Epidermal melanocyte (primary cell): Measurements from ENCODE around the gene LRIT2.
"Not testable (repeated sequence)": the region's sequence is repeated elsewhere in the genome, so short reads cannot be mapped to it uniquely, and the experiment has no call there.

Experiments used
- DNase-seq: peaks from one replicate; pipeline ENCODE4 v3.0.0; 2011; ENCODE audit warnings: low spot score; ENCODE audit not compliant: insufficient read length

The LRIT2 gene

DNA sequence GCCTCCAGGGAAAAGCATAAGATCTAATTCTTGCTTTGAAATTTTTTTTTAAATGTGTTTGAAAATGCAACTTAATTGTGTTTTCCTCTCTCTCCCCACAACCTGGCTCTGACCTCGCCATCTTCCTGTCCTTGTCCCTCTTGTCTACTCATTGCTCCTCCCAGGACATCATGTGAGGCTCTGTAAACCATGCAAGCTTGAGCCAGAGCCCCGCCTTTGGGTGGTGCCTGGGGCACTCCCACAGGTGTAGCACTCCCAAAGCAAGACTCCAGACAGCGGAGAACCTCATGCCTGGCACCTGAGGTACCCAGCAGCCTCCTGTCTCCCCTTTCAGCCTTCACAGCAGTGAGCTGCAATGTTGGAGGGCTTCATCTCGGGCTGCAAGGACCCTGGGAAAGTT, 40.8 kb downstream of the LRIT2 start:
- DNase-seq = peak; percentile 9

- no peak for DNase-seq
Measured at GRCh38 chr10:84181631-84182030, 43.7 kb downstream of the LRIT2 start.

- DNase-seq = not testable (repeated sequence)
Measured at GRCh38 chr10:84180386-84180785, 45.0 kb downstream of the LRIT2 start.

DNA sequence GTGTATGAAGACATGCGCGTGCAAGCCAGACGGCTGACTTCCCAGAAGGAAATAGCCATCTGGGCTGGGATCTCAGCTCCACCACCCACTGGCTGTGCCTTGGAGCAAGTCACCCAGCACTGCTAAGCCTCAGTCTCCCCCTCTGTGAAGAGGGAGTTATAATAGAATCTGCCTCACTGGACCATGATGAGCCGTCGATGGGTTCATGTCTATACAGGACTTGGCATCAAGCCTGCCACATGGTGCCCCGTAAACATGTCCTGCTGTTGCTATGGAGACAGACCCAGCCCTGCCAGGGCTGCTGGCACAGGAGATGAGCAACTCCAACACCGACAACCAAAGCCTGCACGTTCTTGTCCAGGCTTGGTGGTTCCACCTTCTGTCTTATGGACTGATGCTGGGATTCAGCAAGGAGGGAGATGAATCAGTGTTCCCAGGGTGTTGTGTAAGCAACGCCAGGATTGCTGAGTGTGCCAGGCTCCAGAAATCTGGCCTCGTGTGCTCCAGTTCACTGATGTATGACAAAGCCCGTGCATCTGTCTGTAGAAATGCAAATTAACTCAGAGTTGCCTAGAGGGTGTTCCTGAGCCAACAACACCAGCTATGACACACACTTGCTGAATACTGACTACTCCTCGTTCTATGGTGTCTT, 46.2 kb downstream of the LRIT2 start:
- DNase-seq = no peak

DNA sequence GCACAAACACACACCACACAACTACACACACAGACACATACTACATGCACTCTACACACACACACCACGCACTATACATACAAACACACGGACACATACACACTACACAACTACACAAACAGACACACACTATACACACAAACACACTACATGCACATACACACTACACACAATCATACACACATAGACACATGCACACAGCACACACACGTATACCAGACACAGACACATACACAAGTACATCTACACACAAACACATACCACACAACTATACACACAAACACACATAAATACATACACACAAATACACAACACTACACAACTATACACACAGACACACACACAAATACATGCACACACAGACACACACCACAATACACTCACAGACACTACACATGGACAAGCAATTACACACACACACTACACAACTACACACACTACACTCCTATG, 47.2 kb downstream of the LRIT2 start:
- no peak for DNase-seq

GRCh38 chr10:84177541-84178141, 47.7 kb downstream of the LRIT2 start:
- no peak for DNase-seq

GRCh38 chr10:84176836-84177474, 48.4 kb downstream of the LRIT2 start:
- DNase-seq = no peak

DNA sequence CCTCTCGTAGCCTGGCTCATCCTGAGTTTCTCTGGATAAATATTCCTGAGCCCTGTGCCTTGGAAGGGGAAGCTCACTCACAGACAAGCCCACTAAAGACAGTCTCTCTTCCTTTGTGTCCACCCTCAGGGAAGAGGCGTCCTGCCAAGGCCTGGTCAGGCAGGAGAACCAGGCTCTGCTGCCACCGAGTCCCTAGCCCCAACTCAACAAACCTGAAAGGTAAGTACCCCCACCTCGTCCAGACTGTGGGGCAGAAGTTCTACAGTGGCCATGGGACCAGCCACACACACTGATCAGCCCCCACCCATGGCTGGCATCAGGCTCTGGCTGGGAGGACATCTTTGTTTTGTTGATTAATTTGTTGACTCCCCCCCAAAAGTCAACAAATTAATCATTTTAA, 49.0 kb downstream of the LRIT2 start:
- no peak for DNase-seq

DNA sequence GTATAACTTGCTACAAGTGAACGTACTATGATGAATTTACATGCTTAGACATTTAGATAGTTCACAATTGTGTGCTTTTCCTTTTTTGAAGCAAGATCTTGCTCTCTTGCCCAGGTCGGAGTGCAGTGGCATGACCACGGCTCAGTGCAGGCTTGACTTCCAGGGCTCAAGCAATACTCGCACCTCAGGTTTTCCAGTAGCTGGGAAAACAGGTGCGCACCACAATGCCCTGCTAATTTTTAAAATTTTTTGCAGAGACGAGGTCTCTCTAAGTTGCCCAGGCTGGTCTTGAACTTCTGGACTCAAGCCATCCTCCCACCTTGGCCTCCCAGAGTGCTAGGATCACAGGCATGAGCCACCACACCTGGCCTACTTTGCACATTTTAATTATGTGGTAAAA, 49.9 kb downstream of the LRIT2 start:
- no peak for DNase-seq

DNA sequence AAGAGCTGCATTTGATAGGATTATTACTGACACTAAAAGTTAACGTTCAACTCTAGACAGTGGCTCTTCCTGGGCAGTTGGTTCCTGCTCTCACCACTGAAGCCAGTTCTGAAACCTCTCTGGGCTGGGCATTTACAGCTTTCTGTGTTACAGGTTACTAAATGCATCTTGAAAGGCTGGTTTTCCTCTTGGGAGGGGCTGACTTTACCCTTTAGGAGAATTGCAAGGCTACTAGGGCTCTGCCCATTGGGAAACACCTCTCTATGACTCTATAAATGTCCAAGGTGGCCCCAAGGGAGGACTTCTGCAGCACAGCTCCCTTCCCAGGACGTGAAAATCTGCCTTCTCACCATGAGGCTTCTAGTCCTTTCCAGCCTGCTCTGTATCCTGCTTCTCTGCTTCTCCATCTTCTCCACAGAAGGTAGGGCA, 51.8 kb downstream of the LRIT2 start, which contains the start of gene GPR15LG:
TSS of gene GPR15LG (plus strand) at position 301 of the 429 bp plus-strand sequence. CDS start at position 352, 51 bp downstream.
- no peak for DNase-seq

DNA sequence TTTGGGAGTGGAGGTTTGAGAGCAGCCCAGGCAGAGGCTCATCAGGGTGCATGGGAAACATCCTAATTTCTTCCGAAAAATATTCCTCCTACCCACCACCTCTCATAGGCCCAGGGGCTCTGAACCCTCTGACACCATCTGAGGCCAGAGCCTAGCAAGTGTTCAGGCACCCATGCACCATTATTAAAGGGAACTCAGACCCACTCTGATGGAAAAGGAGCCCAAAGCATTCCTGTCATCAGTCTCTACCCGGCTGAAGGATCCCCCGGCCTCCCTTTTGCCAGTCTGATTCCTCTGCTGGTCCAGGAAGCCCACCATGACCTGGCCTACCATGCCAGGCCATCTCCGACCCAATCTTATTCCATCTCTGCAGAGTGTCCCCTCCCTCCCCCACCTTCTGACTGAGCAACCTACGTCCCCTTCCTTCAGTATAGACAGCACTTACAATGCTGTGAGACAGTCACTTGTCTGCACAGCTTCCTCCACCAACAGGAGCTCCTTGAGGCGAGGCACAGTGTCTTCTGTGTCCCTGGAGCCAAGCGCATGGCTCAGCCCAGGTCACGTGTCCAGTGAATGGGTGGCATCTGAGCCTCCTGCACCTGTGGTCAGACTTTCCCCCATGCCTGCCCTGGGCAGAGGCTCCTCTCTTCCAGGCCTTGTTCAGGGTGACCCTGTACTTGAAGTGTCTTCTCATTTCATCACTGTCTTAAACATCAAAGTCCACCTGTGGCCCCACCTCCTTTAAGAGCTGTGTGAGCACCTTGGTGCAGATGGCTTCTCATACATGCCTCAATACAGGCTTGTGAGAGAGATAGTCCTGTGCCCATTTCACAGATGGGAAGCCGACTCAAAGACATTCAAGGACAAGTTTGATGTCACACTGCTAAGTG, 52.6 kb downstream of the LRIT2 start:
- DNase-seq = no peak

- DNase-seq = not testable (repeated sequence)
Measured at GRCh38 chr10:84171700-84172466, 53.5 kb downstream of the LRIT2 start.

GRCh38 chr10:84171237-84171636, 54.1 kb downstream of the LRIT2 start:
- not testable (repeated sequence) for DNase-seq
